ENCODE results near the gene THBS2.
A peak's percentile ranks its signal among the peaks of the same experiment; 100 is the strongest.

The THBS2 gene

DNA sequence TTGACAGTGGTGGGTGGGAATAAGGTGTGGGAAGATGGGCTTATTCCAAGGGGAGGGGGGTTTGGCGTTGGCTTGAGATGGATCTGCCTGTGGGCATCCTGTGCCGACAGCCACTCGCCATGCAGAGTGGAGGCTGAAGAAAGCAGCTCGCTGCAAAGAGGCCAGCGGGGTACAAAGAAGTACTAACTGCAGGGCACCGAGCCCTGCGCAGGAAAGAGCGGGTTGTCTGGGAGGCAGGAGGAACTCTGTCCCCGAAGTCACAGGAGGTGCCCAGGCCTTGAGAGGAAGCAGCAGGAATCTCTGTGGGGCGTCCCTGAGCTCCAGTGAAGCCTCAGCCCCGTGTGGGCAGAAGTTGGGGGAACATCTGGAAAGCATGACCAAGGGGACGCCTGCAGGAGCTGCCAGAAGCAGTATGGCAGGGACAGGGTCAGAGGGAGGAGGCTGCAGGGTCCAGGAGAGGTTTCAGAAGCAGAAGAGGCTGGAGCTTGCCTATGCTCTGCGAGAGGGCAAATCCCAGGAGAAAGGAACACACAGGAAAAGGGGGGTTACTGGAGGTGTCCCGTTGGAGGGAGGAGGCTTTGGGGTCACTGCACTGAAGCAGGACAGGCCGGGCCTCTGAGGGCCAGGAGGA is 77.2 kb downstream of the THBS2 start:
- TF ChIP-seq CTCF (IDR thresholded peaks at IDR 0.05; ENCODE audit: insufficient read depth, low read depth, low read length, missing control alignments) = no peak

GRCh38 chr6:169175360-169175887 is 78.2 kb downstream of the THBS2 start:
- no peak overlapping the region for H3K4me3 ChIP-seq (ENCODE audit: low read length)
- DNase-seq (ENCODE audit: low read depth) = no peak
- no peak for TF ChIP-seq CTCF (IDR thresholded peaks at IDR 0.05; ENCODE audit: insufficient read depth, low read depth, low read length, missing control alignments)

More for the DNA sequence above, 77.2 kb downstream of the THBS2 start:
- no peak overlapping the region for H3K4me3 ChIP-seq (ENCODE audit: low read length)
- no peak for DNase-seq (ENCODE audit: low read depth)

DNA sequence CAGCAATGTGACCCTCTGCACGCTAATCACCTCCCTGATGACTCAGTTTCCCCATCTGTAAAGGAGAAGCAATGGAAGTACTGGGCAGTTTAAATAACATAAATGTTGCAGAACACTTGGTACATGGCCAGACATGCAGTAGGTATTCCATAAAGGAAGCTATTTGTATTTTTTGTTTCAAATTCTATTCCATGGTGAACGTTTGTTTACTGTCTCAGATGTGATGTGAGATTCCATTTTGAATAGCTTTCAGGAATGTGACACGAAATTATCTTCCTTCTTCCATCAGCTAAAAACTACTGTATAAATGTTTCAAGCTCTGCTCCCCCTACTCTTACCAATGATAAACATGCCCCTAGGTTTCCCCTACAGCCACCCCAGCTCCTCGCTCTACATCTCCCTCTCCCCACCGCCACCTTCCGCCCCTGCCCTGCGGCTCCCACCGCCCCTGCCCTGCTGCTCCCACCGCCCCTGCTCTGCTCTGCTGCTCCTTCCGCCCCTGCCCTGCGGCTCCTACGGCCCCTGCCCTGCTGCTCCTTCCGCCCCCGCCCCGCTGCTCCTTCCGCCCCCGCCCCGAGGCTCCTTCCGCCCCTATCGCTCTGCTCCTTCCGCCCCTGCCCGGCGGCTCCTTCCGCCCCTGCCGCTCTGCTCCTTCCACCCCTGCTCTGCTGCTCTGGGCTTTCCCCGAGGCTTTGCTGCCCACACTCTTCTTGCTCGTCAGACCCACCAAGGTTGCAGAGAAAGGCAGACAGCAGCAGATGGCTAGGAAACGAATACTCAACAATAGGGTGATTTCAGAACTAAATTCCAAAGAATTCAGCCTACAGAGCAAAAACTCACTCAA is 78.9 kb downstream of the THBS2 start:
- TF ChIP-seq CTCF (IDR thresholded peaks at IDR 0.05; ENCODE audit: insufficient read depth, low read depth, low read length, missing control alignments) = no peak
- no peak overlapping the region for H3K4me3 ChIP-seq (ENCODE audit: low read length)
- DNase-seq (ENCODE audit: low read depth) = no peak

GRCh38 chr6:169173532-169174268 is 79.9 kb downstream of the THBS2 start:
- no peak for TF ChIP-seq CTCF (IDR thresholded peaks at IDR 0.05; ENCODE audit: insufficient read depth, low read depth, low read length, missing control alignments)

DNA sequence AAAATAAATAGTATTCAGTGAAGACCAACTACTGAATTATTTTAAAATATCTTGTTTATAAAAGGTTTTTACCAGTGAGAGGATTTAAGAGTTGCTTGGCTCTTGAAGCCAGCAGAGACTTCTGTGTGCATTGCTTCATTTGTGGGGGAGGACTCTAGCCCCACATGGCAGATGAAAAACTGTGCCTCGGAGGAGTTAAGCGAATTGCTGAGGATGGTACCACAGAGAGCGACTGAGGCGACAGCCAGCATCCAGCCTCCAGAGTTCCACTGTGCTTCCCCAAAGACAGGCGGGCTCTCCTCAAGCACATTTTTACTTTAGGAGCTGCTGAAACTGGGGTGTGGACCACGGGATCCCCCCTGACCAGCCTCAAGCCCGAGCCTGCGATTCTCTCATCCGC is 80.7 kb downstream of the THBS2 start:
- no peak overlapping the region for H3K4me3 ChIP-seq (ENCODE audit: low read length)
- no peak for TF ChIP-seq CTCF (IDR thresholded peaks at IDR 0.05; ENCODE audit: insufficient read depth, low read depth, low read length, missing control alignments)
- no peak for DNase-seq (ENCODE audit: low read depth)

More at GRCh38 chr6:169173532-169174268, 79.9 kb downstream of the THBS2 start:
- no peak overlapping the region for H3K4me3 ChIP-seq (ENCODE audit: low read length)
- peak; percentile 30 for DNase-seq (ENCODE audit: low read depth)

DNA sequence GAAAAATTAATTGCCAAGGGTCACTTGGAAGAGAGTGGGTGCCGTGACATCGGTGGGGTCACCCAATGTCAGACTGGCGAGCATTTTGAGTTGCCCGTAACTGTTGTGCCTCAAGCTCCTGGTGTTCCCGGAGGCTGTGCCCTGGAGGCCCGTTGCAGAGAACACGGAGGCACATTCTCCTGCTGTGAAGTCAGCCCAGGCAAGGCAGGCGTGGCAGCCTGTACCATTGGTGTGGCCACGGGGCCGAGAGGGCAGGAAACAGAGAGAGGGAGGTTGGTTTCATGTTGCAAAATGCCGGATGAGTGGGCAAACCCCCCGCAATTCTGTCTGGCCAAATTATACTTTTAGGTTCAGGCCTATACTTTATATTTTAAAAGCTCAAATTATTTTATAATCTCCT is 81.2 kb downstream of the THBS2 start:
- no peak overlapping the region for H3K4me3 ChIP-seq (ENCODE audit: low read length)
- TF ChIP-seq CTCF (IDR thresholded peaks at IDR 0.05; ENCODE audit: insufficient read depth, low read depth, low read length, missing control alignments) = no peak
- DNase-seq (ENCODE audit: low read depth) = peak; percentile 21
